Keratinocyte (primary cell): ENCODE results near the gene GCNT2. TPM values are rescaled to one million over a fixed set of nuclear protein-coding genes. Genes with fewer than 3 reads are reported as not detected.

Source experiments
- DNase-seq: peaks from one replicate; pipeline ENCODE4 v3.0.0-alpha.2; 2011; ENCODE audit warnings: low read depth, missing footprints, low spot score
- FAIRE-seq: peaks from 2 replicates; lab custom pipeline; 2011; peaks lifted over from hg19 to GRCh38; lab: Jason Lieb, UNC
- H2AFZ ChIP-seq: 2 replicates; pipeline ENCODE4 v1.6.0; 2012; ENCODE audit warnings: low read length, control low read depth, inconsistent platforms; ENCODE audit not compliant: control insufficient read depth
- H3K27ac ChIP-seq: 2 replicates; pipeline ENCODE4 v1.5.1; 2011; ENCODE audit warnings: low read length; ENCODE audit not compliant: control insufficient read depth, insufficient read depth
- H3K27me3 ChIP-seq: 3 replicates; pipeline ENCODE4 v1.6.0; 2011; ENCODE audit warnings: low read length; ENCODE audit not compliant: control insufficient read depth, insufficient read depth; ENCODE audit errors: extremely low read depth
- H3K36me3 ChIP-seq, 2 experiments: 2 replicates in 1 of 2; 3 replicates in 1 of 2; pipeline ENCODE4 v1.5.1; 2011; ENCODE audit warnings: low read length in 2 of 2, mild to moderate bottlenecking in 1 of 2; ENCODE audit not compliant: control insufficient read depth in 2 of 2, insufficient read depth in 2 of 2; ENCODE audit errors: extremely low read depth in 1 of 2
- H3K4me1 ChIP-seq: 3 replicates; pipeline ENCODE4 v1.5.1; 2011; ENCODE audit warnings: low read length; ENCODE audit not compliant: control insufficient read depth, insufficient read depth; ENCODE audit errors: extremely low read depth
- H3K4me2 ChIP-seq: 3 replicates; pipeline ENCODE4 v1.6.0; 2011; ENCODE audit warnings: low read depth, low read length; ENCODE audit not compliant: control insufficient read depth, insufficient read depth; ENCODE audit errors: extremely low read depth
- H3K4me3 ChIP-seq, 3 experiments: fragments of 200-600 bp in 1 of 3; sonication (generic) in 1 of 3; 2 replicates in 2 of 3; 3 replicates in 1 of 3; pipeline ENCODE4 v1.5.1; 2011 to 2016; ENCODE audit warnings: low read length in 3 of 3, mild to moderate bottlenecking in 3 of 3, control low read depth in 2 of 3, inconsistent platforms in 1 of 3, low read depth in 1 of 3, mixed read lengths in 1 of 3, mixed run types in 1 of 3, moderate library complexity in 1 of 3; ENCODE audit not compliant: control insufficient read depth in 2 of 3, insufficient read depth in 2 of 3; ENCODE audit errors: extremely low read depth in 1 of 3
- H3K79me2 ChIP-seq: 2 replicates; pipeline ENCODE4 v1.6.0; 2012; ENCODE audit warnings: low read length; ENCODE audit not compliant: control insufficient read depth, insufficient read depth
- H3K9ac ChIP-seq: 3 replicates; pipeline ENCODE4 v1.6.0; 2011; ENCODE audit warnings: low read length; ENCODE audit not compliant: control insufficient read depth, insufficient read depth; ENCODE audit errors: extremely low read depth
- H3K9me1 ChIP-seq: 3 replicates; pipeline ENCODE4 v1.6.0; 2011; ENCODE audit warnings: low read length; ENCODE audit not compliant: control insufficient read depth, insufficient read depth; ENCODE audit errors: extremely low read depth
- H3K9me3 ChIP-seq: 2 replicates; pipeline ENCODE4 v1.5.1; 2012; ENCODE audit warnings: low read depth, low read length; ENCODE audit not compliant: control insufficient read depth
- H4K20me1 ChIP-seq: 3 replicates; pipeline ENCODE4 v1.6.0; 2011; ENCODE audit warnings: low read length; ENCODE audit not compliant: control insufficient read depth, insufficient read depth; ENCODE audit errors: extremely low read depth
- CTCF ChIP-seq, 3 experiments: IDR thresholded peaks in 1 of 3; conservative IDR thresholded peaks in 1 of 3; optimal IDR thresholded peaks in 1 of 3; 2 replicates in 2 of 3; 3 replicates in 1 of 3; pipeline versions ENCODE3 to v1.5.1; 2011; ENCODE audit warnings: low read length in 3 of 3, mild to moderate bottlenecking in 3 of 3, moderate library complexity in 2 of 3, control low read depth in 1 of 3, inconsistent platforms in 1 of 3; ENCODE audit not compliant: insufficient read depth in 2 of 3; ENCODE audit errors: extremely low read depth in 1 of 3
- EZH2 ChIP-seq: IDR thresholded peaks from one replicate; pipeline ENCODE4 v1.6.1; 2012; ENCODE audit warnings: inconsistent platforms, mild to moderate bottlenecking, low read length, moderate library complexity
- dilution Hi-C: fragments of 300-500 bp; cut with MboI; formaldehyde crosslinking; loops from one replicate; pipeline ENCODE4 v1.7.0; 2020; ENCODE audit warnings: low sequenced_read_pairs; ENCODE audit not compliant: extremely low pct_ligation_motif_present
- polyA plus RNA-seq, 5 experiments: library from polyadenylated mRNA; depleted of rRNA in 3 of 5; stranded (reverse) in 3 of 5; stranded (forward) in 1 of 5; unstranded in 1 of 5; fragments of >200 nt; gene quantifications; 1 replicate in 1 of 5; 2 replicates in 3 of 5; 3 replicates in 1 of 5; pipeline versions ENCODE4 v1.2.1 to v1.2.3, GENCODE V29; 2011 to 2012; ENCODE audit warnings: missing spikeins in 2 of 5, low read depth in 1 of 5, low replicate concordance in 1 of 5

Gene GCNT2
- polyA plus RNA-seq, 1 donor (not counting 4 experiments of a cell fraction or from before 2014, with no cell fraction given), result 7.3 TPM

- dilution Hi-C loops, result no loop called here
Observed at GRCh38 chr6:10514049-10514780, 6.9 kb upstream of the GCNT2 start.

GRCh38 chr6:10516953-10517352 lies 4.2 kb upstream of the GCNT2 start:
- no peak overlapping the region for H3K4me3 ChIP-seq
- dilution Hi-C loops, result no loop called here
- no peaks in the 10 kb centered on the region for H4K20me1 ChIP-seq
- DNase-seq (no peak), FAIRE-seq (no peak)
- peaks cover 21% of the 10 kb centered on the region for H3K4me1 ChIP-seq
- TF ChIP-seq EZH2, result no peak
- no peak for TF ChIP-seq CTCF (optimal IDR thresholded peaks at IDR 0.05 in 1 of 3, IDR thresholded peaks at IDR 0.05 in 1 of 3, conservative IDR thresholded peaks at IDR 0.05 in 1 of 3; ENCODE audit: extremely low read depth in 1 of 3, insufficient read depth in 2 of 3, low read length in 3 of 3)
- no peaks in the 10 kb centered on the region for H3K79me2 ChIP-seq
- H2AFZ ChIP-seq, result no peak overlapping the region
- no peaks in the 10 kb centered on the region for H3K36me3 ChIP-seq
- no peaks in the 10 kb centered on the region for H3K27me3 ChIP-seq
- H3K9ac ChIP-seq, result no peak overlapping the region
- no peaks in the 10 kb centered on the region for H3K9me3 ChIP-seq
- no peaks in the 10 kb centered on the region for H3K9me1 ChIP-seq
- H3K27ac ChIP-seq, result no peak overlapping the region
- no peak overlapping the region for H3K4me2 ChIP-seq

More at GRCh38 chr6:10514049-10514780, 6.9 kb upstream of the GCNT2 start:
- no peak overlapping the region for H3K27ac ChIP-seq
- H3K4me2 ChIP-seq, result no peak overlapping the region
- no peak overlapping the region for H3K4me3 ChIP-seq
- no peak for TF ChIP-seq EZH2
- TF ChIP-seq CTCF (optimal IDR thresholded peaks at IDR 0.05 in 1 of 3, IDR thresholded peaks at IDR 0.05 in 1 of 3, conservative IDR thresholded peaks at IDR 0.05 in 1 of 3; ENCODE audit: extremely low read depth in 1 of 3, insufficient read depth in 2 of 3, low read length in 3 of 3), result no peak
- no peaks in the 10 kb centered on the region for H3K79me2 ChIP-seq
- H3K9ac ChIP-seq, result no peak overlapping the region
- no peaks in the 10 kb centered on the region for H4K20me1 ChIP-seq
- H2AFZ ChIP-seq, result no peak overlapping the region
- no peaks in the 10 kb centered on the region for H3K9me3 ChIP-seq
- H3K36me3 ChIP-seq, result no peaks in the 10 kb centered on the region
- DNase-seq (no peak), FAIRE-seq (no peak)
- H3K4me1 ChIP-seq, result peaks cover 5% of the 10 kb centered on the region
- no peaks in the 10 kb centered on the region for H3K9me1 ChIP-seq
- no peaks in the 10 kb centered on the region for H3K27me3 ChIP-seq
